Endothelial cell of umbilical vein (primary cell): ENCODE results near the gene NDRG2. TPM values are rescaled to one million over a fixed set of nuclear protein-coding genes. Genes with fewer than 3 reads are reported as not detected.

Experiments used
- BruUV-seq: library from RNA; stranded (reverse); fragments of 400-500 nt; replicated peaks from 2 replicates; lab custom pipeline; 2021; lab: Mats Ljungman, UMichigan
- CTCF ChIA-PET: fragments of 300-600, 350-600 bp; sonication (Branson Sonifier 250); formaldehyde crosslinking; loops from one replicate; lab custom pipeline; 2021; ENCODE audit warnings: antibody characterized with exemption, inconsistent platforms; lab: Charles Lee
- POLR2A ChIA-PET: fragments of 300-600, 350-600 bp; sonication (Branson Sonifier 250); formaldehyde crosslinking; loops from one replicate; lab custom pipeline; 2021; ENCODE audit warnings: antibody characterized with exemption, inconsistent platforms; lab: Charles Lee
- DNase-seq: peaks from one replicate; pipeline ENCODE4 v3.0.0-alpha.2; 2011; ENCODE audit warnings: low read depth, low spot score
- FAIRE-seq: peaks from 2 replicates; lab custom pipeline; 2011; peaks lifted over from hg19 to GRCh38; lab: Jason Lieb, UNC
- H2AFZ ChIP-seq: 2 replicates; pipeline ENCODE4 v1.6.0; 2012; ENCODE audit warnings: low read depth, low read length, control low read depth, inconsistent platforms
- H3K27ac ChIP-seq: 2 replicates; pipeline ENCODE4 v1.5.1; 2011; ENCODE audit warnings: low read depth, mild to moderate bottlenecking, control low read depth, low read length, moderate library complexity; ENCODE audit not compliant: insufficient read depth
- H3K27me3 ChIP-seq, 2 experiments: 2 replicates each; pipeline versions ENCODE4 v1.6.0 to v1.6.1; 2011; ENCODE audit warnings: low read length in 2 of 2, mixed read lengths in 1 of 2; ENCODE audit not compliant: control insufficient read depth in 2 of 2, insufficient read depth in 2 of 2
- H3K36me3 ChIP-seq, 2 experiments: 2 replicates in 1 of 2; 3 replicates in 1 of 2; pipeline ENCODE4 v1.5.1; 2011; ENCODE audit warnings: low read length in 2 of 2, mild to moderate bottlenecking in 1 of 2, moderate library complexity in 1 of 2; ENCODE audit not compliant: control insufficient read depth in 2 of 2, insufficient read depth in 2 of 2; ENCODE audit errors: extremely low read depth in 1 of 2
- H3K4me1 ChIP-seq: 3 replicates; pipeline ENCODE4 v1.5.1; 2011; ENCODE audit warnings: mild to moderate bottlenecking, low read length; ENCODE audit not compliant: control insufficient read depth, insufficient read depth; ENCODE audit errors: extremely low read depth
- H3K4me2 ChIP-seq: 2 replicates; pipeline ENCODE4 v1.6.1; 2011; ENCODE audit warnings: low read length, control low read depth, mixed read lengths; ENCODE audit not compliant: insufficient read depth
- H3K4me3 ChIP-seq, 3 experiments: fragments of 200-600 bp in 1 of 3; sonication (generic), shearing (Covaris generic) in 1 of 3; replicated peaks in 1 of 3; 2 replicates each; pipeline ENCODE4 v1.5.1; 2011 to 2016; ENCODE audit warnings: control low read depth in 3 of 3, low read length in 3 of 3, mild to moderate bottlenecking in 2 of 3, inconsistent platforms in 1 of 3, low read depth in 1 of 3, moderate library complexity in 1 of 3; ENCODE audit not compliant: insufficient read depth in 1 of 3
- H3K79me2 ChIP-seq: 2 replicates; pipeline ENCODE4 v1.6.0; 2012; ENCODE audit warnings: low read length, inconsistent platforms; ENCODE audit not compliant: control insufficient read depth, insufficient read depth
- H3K9ac ChIP-seq: replicated peaks from 2 replicates; pipeline ENCODE3; 2011; ENCODE audit warnings: low read length, control low read depth; ENCODE audit not compliant: insufficient read depth; ENCODE audit errors: extremely low read depth
- H3K9me1 ChIP-seq: replicated peaks from 3 replicates; pipeline ENCODE4 v1.6.0; 2011; ENCODE audit warnings: mild to moderate bottlenecking, low read length; ENCODE audit not compliant: control insufficient read depth, insufficient read depth; ENCODE audit errors: extremely low read depth
- H3K9me3 ChIP-seq: replicated peaks from 2 replicates; pipeline ENCODE4 v1.5.1; 2012; ENCODE audit warnings: low read length, inconsistent platforms; ENCODE audit not compliant: control insufficient read depth, insufficient read depth
- H4K20me1 ChIP-seq: replicated peaks from 2 replicates; pipeline ENCODE3; 2011; ENCODE audit warnings: mild to moderate bottlenecking, low read length; ENCODE audit not compliant: control insufficient read depth, insufficient read depth; ENCODE audit errors: extremely low read depth
- CTCF ChIP-seq, 2 donors: IDR thresholded peaks; 1 replicate in 1 of 2; 2 replicates in 1 of 2; pipeline ENCODE4 v1.5.1; 2011; ENCODE audit warnings: low read length in 2 of 2, mild to moderate bottlenecking in 2 of 2, moderate library complexity in 2 of 2, control low read depth in 1 of 2, inconsistent platforms in 1 of 2, low read depth in 1 of 2; ENCODE audit not compliant: insufficient read depth in 1 of 2; ENCODE audit errors: extremely low read depth in 1 of 2
- EZH2 ChIP-seq: IDR thresholded peaks from 2 replicates; pipeline ENCODE4 v1.6.1; 2012; ENCODE audit warnings: borderline replicate concordance, low read depth, mild to moderate bottlenecking, moderate library complexity, low read length, inconsistent platforms; ENCODE audit not compliant: severe bottlenecking
- FOS ChIP-seq: IDR thresholded peaks from 2 replicates; pipeline ENCODE4 v1.6.1; 2011; ENCODE audit warnings: mild to moderate bottlenecking, low read length, moderate library complexity, borderline replicate concordance; ENCODE audit not compliant: insufficient read depth
- GATA2 ChIP-seq: IDR thresholded peaks from 2 replicates; pipeline ENCODE4 v1.7.0; 2011; ENCODE audit warnings: low read depth, mild to moderate bottlenecking, moderate library complexity, mixed read lengths, low read length; ENCODE audit not compliant: insufficient read length, insufficient read depth
- JUN ChIP-seq: IDR thresholded peaks from 2 replicates; pipeline ENCODE4 v1.6.1; 2011; ENCODE audit warnings: borderline replicate concordance, low read depth; ENCODE audit not compliant: insufficient read length, insufficient read depth
- MAX ChIP-seq: IDR thresholded peaks from 2 replicates; pipeline ENCODE4 v1.6.1; 2011; ENCODE audit not compliant: insufficient read depth, insufficient read length
- MYC ChIP-seq: IDR thresholded peaks from one replicate; pipeline ENCODE4 v1.6.1; 2011; ENCODE audit warnings: mild to moderate bottlenecking, low read depth, low read length
- POLR2A ChIP-seq: IDR thresholded peaks from 2 replicates; pipeline ENCODE4 v1.6.1; 2012; ENCODE audit warnings: low read depth, mild to moderate bottlenecking, control low read depth, low read length
- POLR2AphosphoS5 ChIP-seq: IDR thresholded peaks from 2 replicates; pipeline ENCODE4 v1.6.1; 2012; ENCODE audit warnings: low read depth, mild to moderate bottlenecking, control low read depth, low read length, moderate library complexity; ENCODE audit not compliant: insufficient read depth
- dilution Hi-C: fragments of 300-500 bp; cut with MboI; formaldehyde crosslinking; loops from one replicate; pipeline ENCODE4 v1.15.0; 2019; ENCODE audit warnings: low sequenced_read_pairs; ENCODE audit not compliant: extremely low pct_ligation_motif_present
- intact Hi-C: fragments of 100-400 bp; cut with micrococcal nuclease; formaldehyde crosslinking; loops from one replicate; pipeline ENCODE4 v1.10.0; 2022
- polyA plus RNA-seq, 4 experiments: library from polyadenylated mRNA; depleted of rRNA in 3 of 4; stranded (reverse) in 3 of 4; unstranded in 1 of 4; fragments of >200 nt; gene quantifications; 2 replicates each; pipeline versions ENCODE4 v1.2.1 to v1.2.3, GENCODE V29; 2011 to 2012; ENCODE audit warnings: missing spikeins in 1 of 4
- total RNA-seq: library from RNA; stranded (reverse); gene quantifications from 2 replicates; pipeline ENCODE4 v1.2.3, GENCODE V29; 2021

The NDRG2 gene
- total and polyA plus RNA-seq, 2 donors (not counting 3 experiments of a cell fraction or from before 2014, with no cell fraction given): 0.54 TPM; not detected in 1

GRCh38 chr14:21029917-21030316 is 5.1 kb upstream of the NDRG2 start, which contains the start of gene TPPP2:
Gene TPPP2, plus strand, starts transcription at chr14:21030217. Its CDS starts 365 bp downstream, at chr14:21030582.
- Histone ChIP-seq H3K79me2 (no peaks in the 10 kb centered on the region), H3K36me3 (no peaks in the 10 kb centered on the region), H4K20me1 (no peaks in the 10 kb centered on the region), H3K4me2 (no peak within 1 kb of the TSS), H3K4me1 (no peaks in the 10 kb centered on the region), H3K9me3 (no peaks in the 10 kb centered on the region), H3K27ac (no peak within 1 kb of the TSS), H3K27me3 (peaks cover 30 to 34% of the 10 kb centered on the region in 2 experiments), H3K9me1 (no peaks in the 10 kb centered on the region), H3K4me3 (no peak within 1 kb of the TSS), H3K9ac (no peak within 1 kb of the TSS), H2AFZ (no peak within 1 kb of the TSS)
- intact Hi-C loops (no loop called here), dilution Hi-C loops (no loop called here)
- BruUV-seq: no TSS peak
- FAIRE-seq (no peak), DNase-seq (no peak)
- POLR2A ChIA-PET: no interaction called here
- CTCF ChIA-PET: interaction anchor here (0.5 to 10.1 kb wide), 3 partner anchors 8 to 22 kb away, joined by 3 to 86 read pairs (median 3); no protein-coding TSS in a partner anchor
- TF ChIP-seq JUN: no peak
- TF ChIP-seq POLR2A: no peak
- no peak for TF ChIP-seq CTCF (IDR thresholded peaks at IDR 0.05; ENCODE audit: extremely low read depth in 1 of 2, insufficient read depth in 1 of 2, low read depth in 1 of 2, low read length in 2 of 2)
- TF ChIP-seq FOS: no peak
- TF ChIP-seq MYC: no peak
- no peak for TF ChIP-seq GATA2
- no peak for TF ChIP-seq EZH2
- no peak for TF ChIP-seq POLR2AphosphoS5
- TF ChIP-seq MAX: no peak
